Epithelial cell of proximal tubule (primary cell): ENCODE data around the gene FOSB. TPM values are rescaled to one million over a fixed set of nuclear protein-coding genes. Genes with fewer than 3 reads are reported as not detected.
"Not testable (repeated sequence)": the region's sequence is repeated elsewhere in the genome, so short reads cannot be mapped to it uniquely, and the experiment has no call there.

Source experiments
- DNase-seq: peaks from one replicate; pipeline ENCODE4 v3.0.0-alpha.2; 2011; ENCODE audit warnings: low read depth
- H3K4me3 ChIP-seq: 2 replicates; pipeline ENCODE4 v1.5.1; 2011; ENCODE audit warnings: low read depth, mild to moderate bottlenecking, low read length
- total RNA-seq: library from RNA; depleted of rRNA; stranded (reverse); fragments of >200 nt; gene quantifications from 2 replicates; pipeline ENCODE4 v1.2.3, GENCODE V29; 2015
- TF ChIP-seq, protein P1 (sequence below): conservative IDR thresholded peaks from 2 replicates; pipeline ENCODE4 v1.5.1; 2012; ENCODE audit warnings: low read depth, mild to moderate bottlenecking, low read length

Gene FOSB
- total RNA-seq, 1 donor from 2014 or later, result 3.4 TPM

DNA sequence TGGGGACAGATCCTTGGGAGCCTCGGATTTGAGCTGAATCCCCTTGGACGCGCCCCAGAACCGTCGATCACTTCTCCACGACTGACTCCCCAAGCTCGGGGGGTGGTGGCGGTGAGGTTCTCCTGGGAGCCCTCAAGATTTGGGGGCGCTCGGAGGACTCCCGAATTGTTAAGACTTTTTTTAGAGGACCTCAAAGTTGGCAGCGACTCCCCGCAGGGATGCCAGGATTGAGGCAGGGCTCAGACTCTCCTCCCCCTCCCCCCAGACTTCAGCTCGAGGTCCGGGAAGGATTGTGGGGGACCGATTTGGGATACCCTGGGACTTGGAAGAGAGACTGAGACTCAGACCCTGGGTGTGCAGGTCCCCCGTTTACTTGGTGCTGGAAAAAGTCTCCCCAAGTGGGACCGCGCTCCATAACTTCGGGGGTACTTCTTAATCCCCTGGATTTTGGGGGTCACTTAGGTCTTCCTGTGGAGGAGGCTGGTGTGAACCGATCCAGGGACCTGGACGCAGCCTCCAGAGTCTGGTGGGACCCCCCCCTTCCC is 40.1 kb downstream of the FOSB start:
- DNase-seq, result no peak
- TF ChIP-seq, protein P1, sequence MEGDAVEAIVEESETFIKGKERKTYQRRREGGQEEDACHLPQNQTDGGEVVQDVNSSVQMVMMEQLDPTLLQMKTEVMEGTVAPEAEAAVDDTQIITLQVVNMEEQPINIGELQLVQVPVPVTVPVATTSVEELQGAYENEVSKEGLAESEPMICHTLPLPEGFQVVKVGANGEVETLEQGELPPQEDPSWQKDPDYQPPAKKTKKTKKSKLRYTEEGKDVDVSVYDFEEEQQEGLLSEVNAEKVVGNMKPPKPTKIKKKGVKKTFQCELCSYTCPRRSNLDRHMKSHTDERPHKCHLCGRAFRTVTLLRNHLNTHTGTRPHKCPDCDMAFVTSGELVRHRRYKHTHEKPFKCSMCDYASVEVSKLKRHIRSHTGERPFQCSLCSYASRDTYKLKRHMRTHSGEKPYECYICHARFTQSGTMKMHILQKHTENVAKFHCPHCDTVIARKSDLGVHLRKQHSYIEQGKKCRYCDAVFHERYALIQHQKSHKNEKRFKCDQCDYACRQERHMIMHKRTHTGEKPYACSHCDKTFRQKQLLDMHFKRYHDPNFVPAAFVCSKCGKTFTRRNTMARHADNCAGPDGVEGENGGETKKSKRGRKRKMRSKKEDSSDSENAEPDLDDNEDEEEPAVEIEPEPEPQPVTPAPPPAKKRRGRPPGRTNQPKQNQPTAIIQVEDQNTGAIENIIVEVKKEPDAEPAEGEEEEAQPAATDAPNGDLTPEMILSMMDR, result no peak
- peak overlapping the region; percentile 100 for H3K4me3 ChIP-seq

DNA sequence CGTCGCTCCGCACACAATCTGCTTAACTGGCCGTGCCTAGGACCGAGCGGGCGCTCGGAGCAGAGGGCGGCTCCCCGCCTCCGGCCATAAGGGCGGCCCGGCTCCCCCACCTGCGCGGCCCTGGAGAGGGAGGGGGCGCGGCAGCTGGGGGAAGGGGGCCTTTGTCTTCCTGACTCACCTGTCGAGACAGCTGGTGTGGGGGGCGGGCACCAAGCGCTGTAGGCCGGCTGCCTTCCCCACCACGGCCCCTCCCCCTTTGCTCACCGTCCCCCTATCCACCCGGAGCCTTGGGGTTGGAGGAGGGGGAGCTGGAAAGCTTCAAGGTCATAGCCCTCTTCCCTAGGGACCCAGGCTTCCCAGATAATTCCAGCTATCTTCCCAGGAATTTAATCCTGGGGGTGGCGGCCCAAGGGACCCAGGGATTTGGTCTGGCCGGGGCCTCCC is 40.6 kb downstream of the FOSB start:
- peak overlapping the region; percentile 100 for H3K4me3 ChIP-seq
- no peak for DNase-seq
- TF ChIP-seq, protein P1, result no peak

DNA sequence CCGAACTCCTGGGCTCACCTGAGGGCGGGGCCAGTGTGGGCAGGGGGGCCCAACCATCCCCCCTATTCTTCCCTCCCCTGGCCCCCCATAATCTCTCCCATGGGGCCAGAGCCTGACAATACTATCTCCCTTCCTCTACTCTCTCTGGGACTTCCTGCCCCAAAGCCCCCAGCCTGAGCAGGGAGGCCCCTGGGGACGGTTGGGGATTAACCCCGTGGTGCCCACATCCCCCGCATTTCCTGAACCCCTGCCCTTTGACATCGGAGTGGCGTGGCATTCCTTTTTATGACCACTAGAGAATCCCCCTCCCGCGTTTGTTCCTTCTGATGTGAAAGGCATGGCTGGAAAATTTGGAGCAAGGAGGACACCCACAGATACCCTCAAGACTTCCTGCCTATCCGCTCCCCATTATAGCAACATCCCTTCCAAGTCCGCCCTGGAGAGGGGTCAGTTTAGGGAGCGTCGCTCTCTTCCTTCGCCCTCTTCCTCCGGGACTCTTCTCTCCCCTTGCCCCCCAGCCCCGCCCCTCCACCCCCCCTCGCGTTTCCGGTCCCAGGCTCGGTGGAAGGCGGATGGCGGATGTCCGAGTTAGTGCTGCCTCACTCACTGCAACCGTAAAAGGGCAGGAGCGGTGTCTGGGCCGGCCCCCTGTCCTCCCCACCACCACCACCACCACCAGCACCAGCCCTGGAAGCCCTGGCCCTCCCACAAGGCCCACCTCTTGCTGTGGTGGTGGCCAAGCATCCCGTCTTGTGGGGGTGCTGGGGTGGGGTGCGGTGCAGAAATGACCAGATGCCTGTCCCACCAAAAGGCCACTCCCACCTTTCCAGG is 41.3 kb downstream of the FOSB start:
- peak overlapping the region; percentile 100 for H3K4me3 ChIP-seq
- TF ChIP-seq, protein P1, result no peak
- DNase-seq, result no peak

DNA sequence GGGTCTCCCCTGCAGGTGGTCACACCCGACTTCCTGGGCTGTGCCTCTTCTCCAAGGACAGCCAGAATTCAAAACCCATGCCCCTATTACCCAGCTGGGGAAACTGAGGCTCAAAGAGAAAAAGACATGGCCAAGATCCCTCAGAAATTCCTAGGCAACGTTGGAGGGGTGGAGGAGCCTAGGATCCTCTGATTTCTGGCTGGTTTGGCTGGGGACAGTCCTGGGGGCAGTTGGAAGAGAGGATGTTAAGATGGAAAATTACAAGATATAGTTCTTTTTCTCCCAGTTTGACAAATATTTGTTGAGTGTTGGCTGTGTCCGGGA is 41.9 kb downstream of the FOSB start:
- DNase-seq, result no peak
- H3K4me3 ChIP-seq, result peak overlapping the region; percentile 100
- TF ChIP-seq, protein P1, result no peak

DNA sequence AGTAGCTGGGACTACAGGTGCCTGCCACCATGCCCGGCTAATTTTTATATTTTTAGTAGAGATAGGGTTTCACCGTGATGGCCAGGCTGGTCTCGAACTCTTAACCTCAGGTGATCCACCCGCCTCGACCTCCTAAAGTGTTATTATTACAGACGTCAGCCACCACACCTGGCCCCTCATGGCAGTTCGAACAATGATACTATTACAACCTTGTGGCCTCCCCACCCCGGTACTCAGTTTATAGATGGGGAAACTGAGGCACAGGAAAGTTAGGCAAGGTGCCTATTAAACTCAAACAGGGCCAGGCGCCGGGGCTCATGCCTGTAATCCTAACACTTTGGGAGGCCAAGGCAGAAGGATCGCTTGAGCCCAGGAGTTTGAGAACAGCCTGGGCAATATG is 42.6 kb downstream of the FOSB start:
- not testable (repeated sequence) for DNase-seq, H3K4me3 ChIP-seq

DNA sequence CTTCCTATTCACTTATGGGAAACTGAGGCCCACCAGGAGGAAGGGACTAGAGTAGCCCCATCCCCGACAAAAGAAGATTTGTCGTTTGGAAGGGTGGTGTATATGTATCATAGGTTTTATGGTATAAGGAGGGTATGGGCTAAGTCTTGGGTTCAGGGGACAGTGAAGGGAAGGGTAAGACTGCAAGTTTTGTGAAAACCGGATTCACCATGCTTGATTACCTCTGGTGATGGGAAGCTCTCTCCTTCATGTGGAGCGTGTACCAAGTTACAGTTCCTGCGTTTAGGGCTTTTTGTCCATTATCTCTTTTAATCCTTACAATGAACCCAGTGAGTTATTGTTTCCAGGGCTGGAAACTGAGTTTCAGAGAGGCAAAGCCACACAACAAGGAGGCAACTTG is 43.3 kb downstream of the FOSB start:
- DNase-seq, result no peak
- no peak overlapping the region for H3K4me3 ChIP-seq
- TF ChIP-seq, protein P1, result no peak

DNA sequence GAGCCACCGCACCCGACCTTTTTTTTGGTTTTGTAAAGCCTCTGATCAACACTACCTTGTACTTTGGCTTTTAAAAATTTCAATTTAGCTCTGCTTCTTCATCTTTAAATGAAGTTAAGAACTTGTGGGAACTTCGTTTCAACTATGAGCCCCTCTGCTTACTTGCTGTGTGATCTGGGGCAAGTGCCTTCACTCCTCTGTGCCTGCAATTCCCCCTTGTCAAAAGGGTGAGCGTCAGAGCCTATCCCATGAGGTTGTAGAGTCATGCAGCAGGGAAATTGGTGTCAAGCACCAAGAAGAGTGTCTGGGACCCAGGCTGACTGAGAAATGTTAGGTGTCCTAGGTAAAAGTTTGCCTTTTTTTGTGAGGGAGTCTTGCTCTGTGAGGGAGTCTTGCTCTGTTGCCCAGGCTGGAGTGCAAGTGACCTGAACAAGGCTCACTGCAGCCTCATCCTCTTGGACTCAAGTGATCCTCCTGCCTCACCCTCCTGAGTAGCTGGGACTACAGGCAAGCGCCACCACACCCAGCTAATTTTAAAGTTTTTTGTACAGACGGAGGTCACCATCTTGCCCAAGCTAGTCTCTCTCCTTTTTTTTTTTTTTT is 45.2 kb downstream of the FOSB start:
- no peak for DNase-seq
- H3K4me3 ChIP-seq, result no peak overlapping the region
- TF ChIP-seq, protein P1, result no peak
